Spleen (tissue), 11 donors: ENCODE results near the gene PELI2. TPM values are rescaled to one million over a fixed set of nuclear protein-coding genes. Genes with fewer than 3 reads are reported as not detected.

Experiments
- DNase-seq: peaks from one replicate; pipeline ENCODE4 v3.0.0-alpha.2; 2020
- H3K27ac ChIP-seq, 8 donors: fragments of 200-600 bp; sonication (generic) in 7 of 8; 1 replicate in 4 of 8; 2 replicates in 4 of 8; pipeline versions ENCODE4 v1.5.0 to v1.8.0; 2016 to 2021; ENCODE audit warnings: inconsistent platforms in 4 of 8, mild to moderate bottlenecking in 4 of 8, moderate library complexity in 1 of 8
- H3K27me3 ChIP-seq, 7 donors: fragments of 200-600 bp; sonication (generic) in 6 of 7; replicated peaks in 1 of 7; 1 replicate in 4 of 7; 2 replicates in 3 of 7; pipeline versions ENCODE4 v1.5.0 to v1.8.0; 2016 to 2021; ENCODE audit warnings: inconsistent platforms in 3 of 7, mild to moderate bottlenecking in 1 of 7
- H3K36me3 ChIP-seq, 6 donors: fragments of 200-600 bp; sonication (generic) in 5 of 6; 1 replicate in 4 of 6; 2 replicates in 2 of 6; pipeline versions ENCODE4 v1.5.0 to v1.8.0; 2016 to 2021; ENCODE audit warnings: inconsistent platforms in 2 of 6
- H3K4me1 ChIP-seq, 6 donors: fragments of 200-600 bp; sonication (generic) in 5 of 6; 1 replicate in 3 of 6; 2 replicates in 3 of 6; pipeline versions ENCODE4 v1.5.0 to v1.8.0; 2016 to 2021; ENCODE audit warnings: inconsistent platforms in 3 of 6
- H3K4me3 ChIP-seq, 8 donors: fragments of 200-600 bp; sonication (generic) in 7 of 8; 1 replicate in 4 of 8; 2 replicates in 4 of 8; pipeline versions ENCODE4 v1.5.0 to v1.8.0; 2016 to 2021; ENCODE audit warnings: inconsistent platforms in 4 of 8, mild to moderate bottlenecking in 4 of 8, moderate library complexity in 2 of 8
- H3K9me3 ChIP-seq, 8 donors: fragments of 200-600 bp; sonication (generic) in 7 of 8; 1 replicate in 4 of 8; 2 replicates in 4 of 8; pipeline versions ENCODE4 v1.5.0 to v1.8.0; 2016 to 2021; ENCODE audit warnings: inconsistent platforms in 4 of 8
- CTCF ChIP-seq, 11 experiments: fragments of 200-600 bp in 7 of 11; fragments of 450-650 bp in 4 of 11; sonication (generic) in 4 of 11; IDR thresholded peaks in 8 of 11; conservative IDR thresholded peaks in 3 of 11; 1 replicate in 7 of 11; 2 replicates in 4 of 11; pipeline versions ENCODE4 v1.4.0 to v1.8.0; 2016 to 2021; ENCODE audit warnings: antibody characterized with exemption in 11 of 11, inconsistent platforms in 4 of 11, mild to moderate bottlenecking in 1 of 11
- POLR2A ChIP-seq, 3 donors: fragments of 450-650 bp; IDR thresholded peaks; one replicate each; pipeline ENCODE4 v1.5.1; 2017; ENCODE audit warnings: antibody characterized with exemption in 3 of 3, mild to moderate bottlenecking in 1 of 3
- POLR2AphosphoS5 ChIP-seq, 3 donors: sonication (generic); formaldehyde crosslinking; IDR thresholded peaks; one replicate each; pipeline ENCODE4 v1.5.1; 2017; ENCODE audit warnings: antibody characterized with exemption in 3 of 3
- WGBS, 5 donors: extraction: QIAGEN DNeasy Blood & Tissue Kit in 3 of 5; methylation state at CpG; one replicate each; pipeline versions ENCODE4 v1.1.5 to v1.1.7; 2013 to 2018; 5-methylcytosine and 5-hydroxymethylcytosine counted together
- intact Hi-C: fragments of 100-400 bp; cut with DNase I; formaldehyde crosslinking; loops from one replicate; pipeline ENCODE4 v1.15.0; 2023; ENCODE audit warnings: low total_unique reads
- polyA plus RNA-seq, 3 donors: library from polyadenylated mRNA; stranded (reverse); fragments of 200-250 nt; gene quantifications; one replicate each; pipeline ENCODE4 v1.2.1, GENCODE V29; 2013
- total RNA-seq, 7 donors: library from RNA; depleted of rRNA in 3 of 7; stranded (reverse); fragments of >200 nt in 3 of 7; fragmentation: NEBNext Ultra II Directional in 4 of 7; extraction: Animal tissue kit (Norgen Biotek cat#: 25700) in 4 of 7; gene quantifications; one replicate each; pipeline versions ENCODE4 v1.1.0 to v1.2.1, GENCODE V29; 2016 to 2021
- donor health status: healthy with polysubstance abuse.
- donor health status: DM: no; HTN: no; CAD: no; lungs with moderate emphysema.
- donor health status: DM: no; HTN: no; CAD: no.
- donor health status: Bipolar disorder and iron deficiency.
- donor health status: healthy.
- donor health status: DM: no; HTN: no; CAD: no.
- donor health status: DM: yes; HTN: yes; CAD: no.

PELI2 gene
- total and polyA plus RNA-seq, 10 donors, result 2.1 to 25.3 (median 18.0) TPM

- no peaks in the 10 kb centered on the region for H3K9me3 ChIP-seq
- WGBS, 5 donors, result 93 to 99% (median 95%) methylated on average over 3 of the region's 3 CpGs
- H3K27me3 ChIP-seq, result peaks cover 0 to 4% (median 0%) of the 10 kb centered on the region in 7 donors
- no peaks in the 10 kb centered on the region for H3K36me3 ChIP-seq
- intact Hi-C loops, result no loop called here
- H3K4me3 ChIP-seq, result no peak overlapping the region
- peaks cover 10 to 70% (median 35%) of the 10 kb centered on the region in 6 donors for H3K4me1 ChIP-seq
- TF ChIP-seq POLR2AphosphoS5 (IDR thresholded peaks at IDR 0.05), result no peak
- TF ChIP-seq POLR2A (IDR thresholded peaks at IDR 0.05), result no peak
- no peak for TF ChIP-seq CTCF (IDR thresholded peaks at IDR 0.05 in 8 of 11, conservative IDR thresholded peaks at IDR 0.05 in 3 of 11)
- H3K27ac ChIP-seq, result no peak overlapping the region
- DNase-seq, result no peak
Observed at GRCh38 chr14:56121816-56122215, 3.6 kb downstream of the PELI2 start.

GRCh38 chr14:56122301-56122700 lies 4.1 kb downstream of the PELI2 start:
- no peak for DNase-seq
- intact Hi-C loops, result no loop called here
- Histone ChIP-seq H3K27me3 (peaks cover 0 to 4% (median 0%) of the 10 kb centered on the region in 7 donors), H3K27ac (no peak overlapping the region), H3K4me1 (peaks cover 10 to 70% (median 30%) of the 10 kb centered on the region in 6 donors), H3K36me3 (no peaks in the 10 kb centered on the region), H3K9me3 (no peaks in the 10 kb centered on the region), H3K4me3 (no peak overlapping the region)
- 73 to 93% (median 84%) methylated on average over 2 of the region's 2 CpGs for WGBS, 5 donors
- no peak for TF ChIP-seq CTCF (IDR thresholded peaks at IDR 0.05 in 8 of 11, conservative IDR thresholded peaks at IDR 0.05 in 3 of 11)
- TF ChIP-seq POLR2A (IDR thresholded peaks at IDR 0.05), result no peak

GRCh38 chr14:56124327-56124726 lies 6.1 kb downstream of the PELI2 start:
- intact Hi-C loops, result no loop called here
- H3K9me3 ChIP-seq, result no peaks in the 10 kb centered on the region
- H3K4me1 ChIP-seq, result peaks cover 10 to 80% (median 29%) of the 10 kb centered on the region in 6 donors
- H3K4me3 ChIP-seq, result no peak overlapping the region
- no peak overlapping the region for H3K27ac ChIP-seq
- H3K27me3 ChIP-seq, result peaks cover 0 to 1% (median 0%) of the 10 kb centered on the region in 7 donors
- TF ChIP-seq CTCF (IDR thresholded peaks at IDR 0.05 in 8 of 11, conservative IDR thresholded peaks at IDR 0.05 in 3 of 11) (no peak), POLR2AphosphoS5 (IDR thresholded peaks at IDR 0.05) (no peak), POLR2A (IDR thresholded peaks at IDR 0.05) (no peak)
- DNase-seq, result no peak
- WGBS, 5 donors, result 84 to 95% (median 86%) methylated on average over 2 of the region's 2 CpGs
- H3K36me3 ChIP-seq, result no peaks in the 10 kb centered on the region

- TF ChIP-seq CTCF (IDR thresholded peaks at IDR 0.05 in 8 of 11, conservative IDR thresholded peaks at IDR 0.05 in 3 of 11), result no peak
- TF ChIP-seq POLR2AphosphoS5 (IDR thresholded peaks at IDR 0.05), result no peak
- TF ChIP-seq POLR2A (IDR thresholded peaks at IDR 0.05), result no peak
- intact Hi-C loops, result no loop called here
- no peak for DNase-seq
- Histone ChIP-seq H3K4me3 (no peak overlapping the region), H3K27ac (no peak overlapping the region), H3K9me3 (no peaks in the 10 kb centered on the region), H3K4me1 (peaks cover 0 to 80% (median 26%) of the 10 kb centered on the region in 6 donors), H3K36me3 (no peaks in the 10 kb centered on the region), H3K27me3 (no peaks in the 10 kb centered on the region)
- 91 to 95% (median 94%) methylated on average over 12 of the region's 12 CpGs for WGBS, 5 donors
Observed at GRCh38 chr14:56125772-56126636, 7.8 kb downstream of the PELI2 start.
